ENCODE data around the gene SYNGAP1.

- no peak for TF ChIP-seq CTCF (conservative IDR thresholded peaks at IDR 0.05; ENCODE audit: low read depth, low read length)
- TF ChIP-seq POLR2A (IDR thresholded peaks at IDR 0.05; ENCODE audit: low read depth, low read length) = no peak
- TF ChIP-seq MAFK (IDR thresholded peaks at IDR 0.05; ENCODE audit: low read depth, low read length) = no peak
- no peak for TF ChIP-seq RAD21 (IDR thresholded peaks at IDR 0.05; ENCODE audit: low read length)
- no peak for TF ChIP-seq RCOR1 (IDR thresholded peaks at IDR 0.05; ENCODE audit: insufficient replicate concordance, low read length)
- TF ChIP-seq RFX5 (IDR thresholded peaks at IDR 0.05; ENCODE audit: low read depth, low read length) = no peak
- TF ChIP-seq CEBPB (IDR thresholded peaks at IDR 0.05; ENCODE audit: low read depth, low read length) = no peak
- TF ChIP-seq CHD1 (IDR thresholded peaks at IDR 0.05; ENCODE audit: low read depth, low read length) = no peak
- no peak for TF ChIP-seq USF2 (IDR thresholded peaks at IDR 0.05; ENCODE audit: low read depth, low read length)
- no peak for TF ChIP-seq FOS (IDR thresholded peaks at IDR 0.05; ENCODE audit: low read depth, low read length)
Measured at GRCh38 chr6:33459226-33459625, 39.4 kb downstream of the SYNGAP1 start.
